ENCODE data around the gene ISM1.
"Not testable (repeated sequence)": the region's sequence is repeated elsewhere in the genome, so short reads cannot be mapped to it uniquely, and the experiment has no call there.

ISM1 gene

DNA sequence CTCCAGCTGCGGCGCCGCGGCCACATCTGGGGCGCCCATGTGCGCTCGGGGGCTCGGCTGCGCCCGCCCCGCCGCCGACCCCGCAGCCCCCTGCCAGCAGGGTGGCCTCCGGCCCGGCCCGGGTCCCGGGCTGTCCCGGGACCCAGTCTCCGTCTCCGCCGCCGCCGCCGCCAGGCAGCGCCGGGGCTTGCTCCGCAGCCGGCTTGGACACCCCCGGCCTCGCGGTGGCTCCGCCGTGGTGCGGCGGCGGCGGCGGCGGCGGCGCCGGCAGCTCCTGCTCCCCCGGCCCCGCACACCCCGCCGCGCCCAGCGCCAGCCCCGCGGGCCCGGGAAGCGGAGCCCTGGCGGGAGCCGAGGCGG, 219 bp downstream of the ISM1 start:
- DNase-seq (ENCODE audit: low read depth in 1 of 2, low spot score in 1 of 2): no peak

GRCh38 chr20:13221673-13222318, 722 bp downstream of the ISM1 start:
- DNase-seq (ENCODE audit: low read depth in 1 of 2, low spot score in 1 of 2): peak; percentile 31 to 58

DNA sequence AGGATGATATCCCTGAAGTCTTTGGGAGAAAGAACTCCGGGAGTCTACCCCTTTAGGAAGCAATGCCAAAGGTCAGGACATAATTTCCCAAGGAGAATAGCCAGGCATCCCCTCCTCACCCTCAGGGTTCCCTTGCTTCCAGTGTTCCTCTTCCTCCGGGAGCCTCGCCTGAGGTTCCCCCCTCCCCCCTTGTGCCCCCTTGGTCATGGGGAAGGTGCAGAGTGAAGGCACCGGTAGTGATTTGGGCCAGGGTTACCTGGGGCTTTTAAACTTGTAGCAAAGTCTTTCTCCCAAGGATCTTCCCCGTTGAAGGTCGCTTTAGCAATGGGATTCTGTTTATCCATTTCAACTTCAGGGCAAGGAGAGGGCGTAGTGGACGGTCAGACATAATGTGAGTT, 1.2 kb downstream of the ISM1 start:
- DNase-seq (ENCODE audit: low read depth in 1 of 2, low spot score in 1 of 2): no peak

DNA sequence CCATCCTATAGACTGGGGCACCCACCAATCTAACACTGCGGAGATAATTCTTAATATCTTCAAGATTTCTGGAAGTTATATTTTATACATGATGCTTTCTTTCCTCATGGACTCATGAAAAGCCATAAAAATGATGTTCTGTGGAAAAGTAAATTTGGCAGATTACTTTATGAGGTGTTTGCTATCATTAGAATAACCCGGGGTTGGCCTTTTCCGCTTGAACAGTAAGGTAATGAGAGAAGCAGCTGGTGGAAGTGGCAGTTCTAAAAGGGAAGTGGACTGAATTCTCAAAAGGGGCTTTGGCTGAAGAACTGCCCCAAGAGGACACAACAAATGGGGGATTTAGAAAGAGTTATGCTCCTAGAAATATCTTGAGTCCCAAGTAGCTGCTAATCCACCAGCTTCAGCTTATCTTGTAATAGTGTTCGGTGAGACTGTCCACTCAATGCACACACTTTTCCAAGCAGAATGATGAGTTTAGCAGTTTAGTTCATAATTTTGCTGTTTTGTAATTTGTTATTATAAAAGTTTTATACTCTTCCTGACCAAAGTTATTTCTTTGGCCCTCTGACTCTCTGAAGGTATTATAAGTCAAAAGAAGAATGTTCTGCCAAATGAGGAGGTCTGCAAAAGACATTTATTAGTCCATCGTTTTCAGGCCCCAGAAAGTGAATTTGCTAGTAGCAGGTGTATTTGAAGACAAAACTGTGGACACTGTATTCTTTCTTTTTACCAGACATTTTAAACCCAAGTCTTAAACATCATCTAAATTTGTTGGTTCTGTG, 2.9 kb downstream of the ISM1 start:
- no peak for DNase-seq (ENCODE audit: low read depth in 1 of 2, low spot score in 1 of 2)

- DNase-seq (ENCODE audit: low read depth in 1 of 2, low spot score in 1 of 2): no peak
These were observed 5.3 kb downstream of the ISM1 start for GRCh38 chr20:13226367-13226766.

GRCh38 chr20:13228771-13229170, 7.7 kb downstream of the ISM1 start:
- no peak for DNase-seq (ENCODE audit: low read depth in 1 of 2, low spot score in 1 of 2)

GRCh38 chr20:13229538-13229937, 8.5 kb downstream of the ISM1 start:
- no peak for DNase-seq (ENCODE audit: low read depth in 1 of 2, low spot score in 1 of 2)

DNA sequence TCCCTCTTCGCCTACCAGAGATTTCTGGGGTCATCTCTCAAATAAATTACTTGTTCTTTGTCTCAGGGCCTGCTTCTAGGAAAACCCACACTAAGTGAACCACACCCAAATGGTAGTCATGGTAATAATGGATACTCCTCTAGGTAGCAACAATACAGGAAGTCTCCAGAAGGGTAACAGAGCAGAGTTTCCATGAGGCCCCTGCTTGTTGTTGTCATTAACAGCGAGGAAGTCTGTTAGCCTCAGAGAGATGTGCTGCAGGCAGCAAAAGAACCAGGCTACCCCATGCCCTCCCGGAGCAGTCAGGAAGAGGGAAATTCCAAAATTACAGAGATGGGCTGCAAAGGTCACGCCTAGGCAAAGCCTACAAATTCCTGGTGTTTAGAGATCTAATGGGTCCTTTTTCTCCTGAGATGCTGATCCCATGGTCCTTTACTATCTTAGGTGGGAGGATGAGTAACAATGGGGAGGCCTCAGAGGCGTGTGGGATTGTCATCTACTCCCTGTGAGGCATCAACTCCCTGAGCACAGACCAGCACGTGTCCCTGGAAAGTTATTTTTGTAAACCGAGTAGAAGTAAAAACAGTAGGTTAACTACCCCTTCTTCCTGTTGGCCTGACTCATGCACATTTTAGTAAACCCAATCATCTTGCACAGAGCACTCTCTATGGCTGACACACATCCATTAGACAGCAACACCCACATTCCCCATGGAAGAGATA, 10.1 kb downstream of the ISM1 start:
- DNase-seq (ENCODE audit: low read depth in 1 of 2, low spot score in 1 of 2): no peak

DNA sequence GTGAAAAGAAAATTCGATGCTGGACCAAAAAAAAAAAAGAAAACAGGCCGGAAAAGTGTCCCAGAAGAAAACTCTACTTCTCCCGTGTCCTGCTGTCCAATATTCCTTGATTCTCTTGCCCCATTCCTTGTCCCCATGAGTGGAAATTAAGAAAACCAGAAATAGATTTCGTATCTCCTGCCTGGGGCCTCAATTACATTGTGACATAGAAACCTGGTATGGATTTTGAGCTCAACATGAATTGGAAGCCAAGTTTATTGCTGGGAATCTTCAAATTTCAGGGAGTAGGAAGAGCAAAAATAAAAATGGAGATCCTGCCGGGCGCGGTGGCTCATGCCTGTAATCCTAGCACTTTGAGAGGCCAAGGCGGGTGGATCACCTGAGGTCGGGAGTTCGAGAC, 11.9 kb downstream of the ISM1 start:
- no peak for DNase-seq (ENCODE audit: low read depth in 1 of 2, low spot score in 1 of 2)

DNA sequence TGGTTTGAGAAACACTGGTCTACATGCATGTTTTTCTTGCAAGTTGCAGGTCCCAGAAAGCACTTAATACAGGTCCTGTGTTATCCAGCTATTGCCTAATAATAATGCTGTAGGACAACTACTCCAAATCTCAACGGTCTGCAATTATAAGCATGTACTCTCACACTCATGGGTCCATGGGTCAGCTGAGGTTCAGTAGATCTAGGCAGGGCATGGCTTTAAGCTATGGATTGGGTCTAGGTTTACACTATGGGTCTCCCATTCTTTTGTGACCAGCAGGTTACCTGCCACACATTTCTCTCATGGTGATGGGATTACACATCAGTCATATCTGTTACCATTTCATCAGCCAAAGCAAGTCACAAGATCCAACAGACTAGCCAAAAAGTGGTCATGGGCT, 13.9 kb downstream of the ISM1 start:
- DNase-seq (ENCODE audit: low read depth in 1 of 2, low spot score in 1 of 2): no peak

DNA sequence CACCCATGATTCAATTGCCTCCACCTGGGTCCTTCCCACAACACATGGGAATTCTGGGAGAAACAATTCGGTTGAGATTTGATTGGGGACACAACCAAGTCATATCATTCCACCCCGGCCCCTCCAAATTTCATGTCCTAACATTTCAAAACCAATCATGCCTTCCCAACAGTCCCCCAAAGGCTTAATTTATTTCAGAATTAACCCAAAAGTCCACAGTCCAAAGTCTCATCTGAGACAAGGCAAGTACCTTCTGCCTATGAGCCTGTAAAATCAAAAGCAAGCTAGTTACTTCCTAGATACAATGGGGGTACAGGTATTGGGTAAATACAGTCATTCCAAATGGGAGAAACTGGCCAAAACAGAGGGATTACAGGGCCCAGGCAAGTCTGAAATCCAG, 15.3 kb downstream of the ISM1 start:
- DNase-seq (ENCODE audit: low read depth in 1 of 2, low spot score in 1 of 2): not testable (repeated sequence)

DNA sequence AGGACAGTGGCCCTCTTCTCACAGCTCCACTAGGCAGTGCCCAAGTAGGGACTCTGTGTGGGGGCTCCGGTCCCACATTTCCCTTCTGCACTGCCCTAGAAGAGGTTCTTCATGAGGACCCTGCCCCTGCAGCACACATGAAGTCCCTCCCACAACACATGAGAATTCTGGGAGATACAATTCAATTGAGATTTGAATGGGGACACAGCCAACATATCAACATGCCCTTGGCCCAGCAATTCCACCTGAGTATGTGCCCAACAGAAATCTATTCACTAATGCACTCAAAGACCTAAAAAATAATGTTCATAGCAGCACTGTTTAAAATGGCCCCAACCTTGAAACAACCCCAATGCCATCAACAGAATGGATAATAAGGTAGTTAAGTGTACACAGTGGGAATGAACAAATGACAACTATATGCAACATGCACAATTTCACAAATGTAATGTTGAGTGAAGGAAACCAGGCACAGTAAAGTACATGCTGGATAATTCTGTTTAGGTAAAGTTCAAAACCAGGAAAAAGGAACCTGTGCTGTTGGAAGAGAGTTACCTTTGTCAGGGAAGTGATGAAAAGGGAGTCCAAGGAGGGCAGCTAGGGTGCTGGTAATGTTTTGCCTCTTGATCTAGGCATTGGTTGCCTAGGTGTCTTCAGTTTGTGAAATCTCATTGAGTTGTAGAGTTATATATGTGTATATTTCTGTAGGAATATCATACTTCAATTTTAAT, 16.1 kb downstream of the ISM1 start:
- no peak for DNase-seq (ENCODE audit: low read depth in 1 of 2, low spot score in 1 of 2)

DNA sequence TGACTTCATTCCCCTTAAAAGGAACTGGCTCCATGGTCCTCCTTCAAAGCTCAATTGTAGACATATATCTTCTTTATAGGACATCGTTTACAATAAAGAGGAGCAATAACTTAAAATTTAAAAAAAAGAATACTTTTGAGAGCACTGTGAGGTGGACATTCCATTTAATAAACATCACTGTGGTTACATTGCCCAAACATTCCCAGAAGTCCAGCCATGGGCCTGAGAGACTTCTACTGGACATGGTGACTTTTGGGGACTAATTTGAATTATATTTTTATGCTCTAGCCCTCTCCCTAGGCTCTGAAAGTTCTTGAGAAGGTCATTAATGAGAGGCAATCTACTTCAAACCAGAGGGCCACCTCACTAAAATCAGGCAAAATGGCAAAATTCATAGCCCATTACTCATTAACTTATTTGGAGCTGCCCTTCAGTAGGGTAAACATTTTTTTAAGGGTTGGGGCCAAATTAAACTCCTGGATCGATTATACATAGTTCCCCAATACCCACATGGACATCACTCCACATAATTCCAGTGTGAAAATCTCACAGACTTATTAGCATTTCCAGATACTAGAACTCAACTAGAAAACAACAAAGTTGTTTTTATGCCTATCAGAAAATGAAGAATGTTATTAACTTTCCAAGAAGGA, 17.1 kb downstream of the ISM1 start:
- no peak for DNase-seq (ENCODE audit: low read depth in 1 of 2, low spot score in 1 of 2)

DNA sequence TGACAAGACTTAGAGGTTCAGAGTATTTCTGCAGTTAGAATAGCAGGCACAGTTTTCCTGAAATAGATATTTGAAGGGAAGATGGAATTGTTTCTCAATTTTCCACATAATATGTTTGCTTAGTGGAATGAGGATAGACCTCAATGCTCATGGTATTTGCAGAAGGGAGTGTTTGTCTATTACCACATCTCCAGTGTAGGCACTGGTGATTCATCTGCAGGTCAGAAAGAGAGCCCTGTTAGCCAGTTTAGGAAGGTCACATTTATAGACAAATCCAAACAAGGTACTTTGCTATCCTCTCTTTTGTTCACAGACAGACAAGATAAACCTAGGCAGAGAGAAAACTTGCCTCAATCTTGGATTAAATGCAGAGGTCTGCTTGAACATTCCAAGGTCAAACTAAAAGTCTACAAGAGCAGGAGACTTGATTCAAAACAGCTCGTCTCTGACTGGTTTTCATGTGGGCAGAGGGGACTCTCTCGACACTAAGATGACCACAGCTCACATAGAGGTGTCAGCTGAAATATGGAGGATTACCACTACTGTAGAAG, 22.8 kb downstream of the ISM1 start:
- no peak for DNase-seq (ENCODE audit: low read depth in 1 of 2, low spot score in 1 of 2)

DNA sequence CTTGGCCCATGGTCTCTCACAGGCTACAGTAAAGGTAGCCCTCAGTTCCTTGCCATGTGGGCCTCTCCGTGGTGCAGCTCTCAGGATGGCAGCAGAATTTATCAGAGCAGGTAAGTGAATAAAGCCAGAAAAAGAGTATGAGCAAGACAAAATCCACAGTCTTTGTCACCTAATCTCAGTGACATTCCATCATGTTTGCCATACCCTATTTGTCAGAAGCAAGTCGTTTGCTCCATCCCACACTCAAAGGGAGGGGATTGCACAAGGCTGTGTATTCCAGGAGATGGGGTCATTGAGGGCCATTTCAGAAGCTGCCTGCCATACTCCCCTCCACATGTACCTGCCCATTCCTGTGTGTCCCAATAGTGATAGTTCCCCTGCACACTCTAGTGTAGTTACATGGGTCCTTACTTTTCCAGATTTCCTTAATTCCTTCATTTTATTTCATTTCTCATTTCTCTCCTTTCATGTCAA, 24.2 kb downstream of the ISM1 start:
- no peak for DNase-seq (ENCODE audit: low read depth in 1 of 2, low spot score in 1 of 2)

DNA sequence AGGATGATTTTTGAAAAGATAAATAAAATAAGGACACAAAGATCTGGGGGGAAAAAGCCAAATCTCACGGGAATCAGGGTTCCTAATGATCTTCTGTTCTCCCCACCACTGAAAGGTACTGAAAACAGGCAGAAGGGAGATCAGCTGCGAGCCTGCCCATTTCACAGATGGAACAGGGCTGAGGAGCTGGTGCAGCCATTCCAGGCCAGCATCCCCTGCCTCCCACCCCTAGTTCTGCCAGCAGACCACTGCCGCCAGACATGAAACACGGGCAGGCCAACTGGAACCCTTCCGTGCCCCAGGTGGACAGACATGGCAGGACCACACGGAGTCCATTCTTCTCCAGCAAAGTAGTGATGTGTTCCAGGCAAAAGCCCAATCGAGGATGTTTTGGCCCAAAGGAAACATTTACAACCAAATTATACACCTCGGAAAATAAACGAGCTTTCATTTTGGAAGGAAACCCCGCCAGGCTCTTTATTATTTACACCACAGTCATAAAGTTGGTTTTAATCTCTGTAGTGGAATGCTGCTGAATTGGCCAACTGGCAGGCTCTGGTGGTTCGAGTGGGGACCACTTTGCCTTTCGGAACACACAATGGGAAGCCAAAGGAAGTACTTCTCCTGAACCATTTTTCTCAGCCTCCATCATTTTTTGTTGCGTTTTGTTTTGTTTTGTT, 28.2 kb downstream of the ISM1 start:
- DNase-seq (ENCODE audit: low read depth in 1 of 2, low spot score in 1 of 2): no peak

- DNase-seq (ENCODE audit: low read depth in 1 of 2, low spot score in 1 of 2): no peak
These were observed 28.7 kb downstream of the ISM1 start for GRCh38 chr20:13249798-13250170.

DNA sequence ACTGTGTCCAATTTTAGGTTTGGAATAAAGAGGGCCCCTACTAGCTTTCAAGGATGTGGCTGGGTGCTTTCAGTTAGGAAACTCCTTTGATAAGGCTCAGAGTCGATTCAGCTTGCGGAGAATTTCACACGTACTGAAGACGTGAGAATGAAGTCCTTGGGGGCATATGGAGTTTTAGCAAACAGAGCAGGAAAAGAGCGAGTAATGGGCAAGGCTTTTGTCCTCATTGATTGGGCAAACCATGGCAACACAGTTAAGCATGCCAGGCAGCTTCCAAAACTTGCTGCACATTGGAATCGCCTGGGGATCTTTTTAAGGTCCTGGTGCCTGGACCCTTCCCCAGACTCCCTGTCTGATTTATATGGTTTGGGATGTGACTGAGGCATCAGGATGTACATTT, 29.2 kb downstream of the ISM1 start:
- no peak for DNase-seq (ENCODE audit: low read depth in 1 of 2, low spot score in 1 of 2)

- DNase-seq (ENCODE audit: low read depth in 1 of 2, low spot score in 1 of 2): no peak
These were observed 30.2 kb downstream of the ISM1 start for GRCh38 chr20:13251106-13251903.

All from activated T-helper 1 cell treated with anti-CD3 and anti-CD28 coated beads, Interleukin-2, amount 50 U/mL, for 16 hours (primary cell).